ENCODE measurements around the gene DHRS7B.
"Not testable (repeated sequence)": the region's sequence is repeated elsewhere in the genome, so short reads cannot be mapped to it uniquely, and the experiment has no call there.

The DHRS7B gene

GRCh38 chr17:21218101-21218500 lies 91.3 kb downstream of the DHRS7B start:
- Histone ChIP-seq H3K4me1 (peaks cover 4% of the 10 kb centered on the region), H3K9ac (no peak overlapping the region), H3K4me2 (ENCODE audit: low read length) (no peak overlapping the region), H3K9me3 (ENCODE audit: control insufficient read depth, low read length) (no peaks in the 10 kb centered on the region), H3K4me3 (ENCODE audit: low read depth, low read length) (no peak overlapping the region), H2AFZ (no peak overlapping the region), H3K27me3 (ENCODE audit: control insufficient read depth, insufficient read depth, low read length) (no peaks in the 10 kb centered on the region), H3K27ac (no peak overlapping the region), H3K36me3 (ENCODE audit: control insufficient read depth, insufficient read depth, low read length) (no peaks in the 10 kb centered on the region), H3K79me2 (peaks cover 34% of the 10 kb centered on the region)
- TF ChIP-seq, protein P1, sequence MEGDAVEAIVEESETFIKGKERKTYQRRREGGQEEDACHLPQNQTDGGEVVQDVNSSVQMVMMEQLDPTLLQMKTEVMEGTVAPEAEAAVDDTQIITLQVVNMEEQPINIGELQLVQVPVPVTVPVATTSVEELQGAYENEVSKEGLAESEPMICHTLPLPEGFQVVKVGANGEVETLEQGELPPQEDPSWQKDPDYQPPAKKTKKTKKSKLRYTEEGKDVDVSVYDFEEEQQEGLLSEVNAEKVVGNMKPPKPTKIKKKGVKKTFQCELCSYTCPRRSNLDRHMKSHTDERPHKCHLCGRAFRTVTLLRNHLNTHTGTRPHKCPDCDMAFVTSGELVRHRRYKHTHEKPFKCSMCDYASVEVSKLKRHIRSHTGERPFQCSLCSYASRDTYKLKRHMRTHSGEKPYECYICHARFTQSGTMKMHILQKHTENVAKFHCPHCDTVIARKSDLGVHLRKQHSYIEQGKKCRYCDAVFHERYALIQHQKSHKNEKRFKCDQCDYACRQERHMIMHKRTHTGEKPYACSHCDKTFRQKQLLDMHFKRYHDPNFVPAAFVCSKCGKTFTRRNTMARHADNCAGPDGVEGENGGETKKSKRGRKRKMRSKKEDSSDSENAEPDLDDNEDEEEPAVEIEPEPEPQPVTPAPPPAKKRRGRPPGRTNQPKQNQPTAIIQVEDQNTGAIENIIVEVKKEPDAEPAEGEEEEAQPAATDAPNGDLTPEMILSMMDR (IDR thresholded peaks at IDR 0.05), result no peak

DNA sequence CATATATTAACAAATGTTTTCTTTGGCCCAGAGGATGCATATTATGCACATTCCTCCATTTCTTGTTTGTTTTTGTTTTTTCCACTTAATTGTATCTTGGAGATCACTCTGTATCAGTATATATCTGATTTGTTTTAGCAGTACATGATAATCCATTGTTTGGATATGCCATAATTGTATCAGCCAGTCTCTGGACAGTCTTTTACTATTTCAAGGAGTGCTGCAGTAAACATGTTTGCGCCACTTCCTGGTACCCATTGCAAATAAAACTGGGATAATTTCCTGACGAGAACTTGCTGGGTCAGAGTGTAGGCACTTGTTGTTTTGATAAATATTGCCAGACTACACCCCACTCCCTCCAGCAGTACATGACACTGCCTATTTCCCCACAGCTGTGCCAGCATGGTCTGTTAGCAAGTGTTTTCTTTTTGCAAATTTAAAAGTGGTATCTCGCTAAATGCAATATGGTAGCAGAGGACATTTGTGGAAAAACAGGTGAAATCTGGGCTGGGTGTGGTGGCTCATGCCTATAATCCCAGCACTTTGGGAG lies 92.1 kb downstream of the DHRS7B start:
- H3K4me1 ChIP-seq, result peaks cover 4% of the 10 kb centered on the region
- no peaks in the 10 kb centered on the region for H3K27me3 ChIP-seq (ENCODE audit: control insufficient read depth, insufficient read depth, low read length)
- no peak overlapping the region for H3K9ac ChIP-seq
- no peaks in the 10 kb centered on the region for H3K9me3 ChIP-seq (ENCODE audit: control insufficient read depth, low read length)
- H3K4me3 ChIP-seq (ENCODE audit: low read depth, low read length), result no peak overlapping the region
- H3K4me2 ChIP-seq (ENCODE audit: low read length), result no peak overlapping the region
- no peak overlapping the region for H3K27ac ChIP-seq
- peaks cover 27% of the 10 kb centered on the region for H3K79me2 ChIP-seq
- H2AFZ ChIP-seq, result no peak overlapping the region
- no peaks in the 10 kb centered on the region for H3K36me3 ChIP-seq (ENCODE audit: control insufficient read depth, insufficient read depth, low read length)
- TF ChIP-seq, protein P1 (IDR thresholded peaks at IDR 0.05), result no peak

DNA sequence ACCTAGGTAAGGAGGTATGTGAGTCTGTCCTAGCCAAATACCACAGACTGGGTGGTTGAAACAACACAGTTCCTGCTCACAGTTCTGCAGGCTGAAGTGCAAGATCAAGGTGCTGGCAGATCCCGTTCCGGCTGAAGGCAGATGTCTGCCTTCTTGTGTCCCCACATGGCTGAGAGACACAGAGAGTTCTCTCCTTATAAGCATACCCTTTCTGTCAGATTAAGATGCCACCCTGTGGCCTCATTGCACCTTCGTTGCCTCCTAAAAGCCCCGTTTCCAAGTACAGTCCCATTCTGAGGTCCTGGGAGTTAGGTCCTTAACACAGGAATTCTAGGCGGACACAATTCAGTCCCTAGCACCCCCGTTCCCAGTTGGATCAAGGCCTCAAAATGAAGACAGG lies 96.3 kb downstream of the DHRS7B start:
- Histone ChIP-seq H2AFZ (no peak overlapping the region), H3K79me2 (peaks cover 14% of the 10 kb centered on the region), H3K9me3 (ENCODE audit: control insufficient read depth, low read length) (no peaks in the 10 kb centered on the region), H3K9ac (no peak overlapping the region), H3K27me3 (ENCODE audit: control insufficient read depth, insufficient read depth, low read length) (no peaks in the 10 kb centered on the region), H3K36me3 (ENCODE audit: control insufficient read depth, insufficient read depth, low read length) (no peaks in the 10 kb centered on the region), H3K4me2 (ENCODE audit: low read length) (no peak overlapping the region), H3K4me1 (no peaks in the 10 kb centered on the region), H3K27ac (no peak overlapping the region), H3K4me3 (ENCODE audit: low read depth, low read length) (no peak overlapping the region)
- TF ChIP-seq, protein P1 (IDR thresholded peaks at IDR 0.05), result no peak

- H3K36me3 ChIP-seq (ENCODE audit: control insufficient read depth, insufficient read depth, low read length); H3K4me1 ChIP-seq; H3K27me3 ChIP-seq (ENCODE audit: control insufficient read depth, insufficient read depth, low read length); H3K9me3 ChIP-seq (ENCODE audit: control insufficient read depth, low read length); H2AFZ ChIP-seq; H3K27ac ChIP-seq; H3K4me3 ChIP-seq (ENCODE audit: low read depth, low read length); H3K9ac ChIP-seq; H3K4me2 ChIP-seq (ENCODE audit: low read length); H3K79me2 ChIP-seq: not testable (repeated sequence)
Measured at GRCh38 chr17:21227277-21227676, 100.5 kb downstream of the DHRS7B start.

DNA sequence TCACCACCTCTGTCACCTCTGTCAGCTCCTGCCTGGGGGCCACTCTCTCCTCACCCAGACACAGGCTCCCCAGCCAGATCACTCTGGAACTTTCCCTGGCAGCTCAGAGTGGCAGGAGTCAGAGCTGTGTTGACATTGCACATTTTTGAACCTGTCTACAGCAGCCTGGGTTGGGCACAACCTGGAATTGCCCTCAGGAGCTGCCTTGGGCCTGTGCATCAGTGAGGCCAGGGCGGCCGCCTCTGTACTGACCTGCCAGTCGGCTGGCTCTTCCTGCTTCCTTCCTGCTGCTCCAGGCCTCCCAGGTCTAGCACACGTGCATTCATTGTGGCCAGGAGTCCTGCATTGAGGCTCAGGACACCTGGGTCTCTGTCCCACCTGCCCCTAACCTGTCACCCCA lies 101.3 kb downstream of the DHRS7B start:
- H3K27me3 ChIP-seq (ENCODE audit: control insufficient read depth, insufficient read depth, low read length), result no peaks in the 10 kb centered on the region
- no peak overlapping the region for H3K4me3 ChIP-seq (ENCODE audit: low read depth, low read length)
- no peaks in the 10 kb centered on the region for H3K79me2 ChIP-seq
- H3K4me2 ChIP-seq (ENCODE audit: low read length), result no peak overlapping the region
- H3K4me1 ChIP-seq, result no peaks in the 10 kb centered on the region
- no peak overlapping the region for H3K27ac ChIP-seq
- no peaks in the 10 kb centered on the region for H3K9me3 ChIP-seq (ENCODE audit: control insufficient read depth, low read length)
- no peak overlapping the region for H3K9ac ChIP-seq
- TF ChIP-seq, protein P1 (IDR thresholded peaks at IDR 0.05), result no peak
- no peak overlapping the region for H2AFZ ChIP-seq
- no peaks in the 10 kb centered on the region for H3K36me3 ChIP-seq (ENCODE audit: control insufficient read depth, insufficient read depth, low read length)

All from parathyroid adenoma (tissue), 2 donors.